NCI-H2171 (cell line): ENCODE data around the gene ARMC12.
"Not testable (repeated sequence)": the region's sequence is repeated elsewhere in the genome, so short reads cannot be mapped to it uniquely, and the experiment has no call there.

Experiments used
- DNase-seq: peaks from one replicate; lab custom pipeline; 2025; lab: John Stamatoyannopoulos, UW

ARMC12 gene

GRCh38 chr6:35736982-35737412 is at the start of gene ARMC12:
Gene ARMC12, plus strand, starts transcription at chr6:35737032. Its CDS starts 77 bp downstream, at chr6:35737109.
- no peak for DNase-seq

GRCh38 chr6:35687658-35688604 is 48.9 kb upstream of the ARMC12 start:
- peak; percentile 43 for DNase-seq

- peak; percentile 88 for DNase-seq
Measured at GRCh38 chr6:35688605-35689322, 48.1 kb upstream of the ARMC12 start, which contains the start of gene FKBP5. Gene FKBP5, minus strand, starts transcription at chr6:35688915. Its CDS starts 46,091 bp downstream, at chr6:35642824.

GRCh38 chr6:35690006-35690405 is 46.8 kb upstream of the ARMC12 start:
- not testable (repeated sequence) for DNase-seq

- DNase-seq, result no peak
Measured at GRCh38 chr6:35690484-35690883, 46.3 kb upstream of the ARMC12 start.

GRCh38 chr6:35691027-35691824 is 45.6 kb upstream of the ARMC12 start:
- DNase-seq, result no peak

GRCh38 chr6:35694462-35694861 is 42.4 kb upstream of the ARMC12 start:
- no peak for DNase-seq

- not testable (repeated sequence) for DNase-seq
Measured at GRCh38 chr6:35698430-35698829, 38.4 kb upstream of the ARMC12 start.

GRCh38 chr6:35698858-35699257 is 38.0 kb upstream of the ARMC12 start:
- DNase-seq, result no peak

GRCh38 chr6:35703554-35703953 is 33.3 kb upstream of the ARMC12 start:
- no peak for DNase-seq

- no peak for DNase-seq
Measured at GRCh38 chr6:35706468-35706867, 30.4 kb upstream of the ARMC12 start.

- DNase-seq, result no peak
Measured at GRCh38 chr6:35707714-35708407, 29.0 kb upstream of the ARMC12 start.

GRCh38 chr6:35708585-35708984 is 28.2 kb upstream of the ARMC12 start:
- no peak for DNase-seq

GRCh38 chr6:35710241-35710847 is 26.5 kb upstream of the ARMC12 start:
- DNase-seq, result no peak

GRCh38 chr6:35711731-35712130 is 25.1 kb upstream of the ARMC12 start:
- DNase-seq, result no peak

GRCh38 chr6:35713006-35713767 is 23.6 kb upstream of the ARMC12 start:
- DNase-seq, result no peak

GRCh38 chr6:35716798-35717197 is 20.0 kb upstream of the ARMC12 start:
- no peak for DNase-seq

- no peak for DNase-seq
Measured at GRCh38 chr6:35717449-35718374, 19.1 kb upstream of the ARMC12 start.

GRCh38 chr6:35718375-35718736 is 18.5 kb upstream of the ARMC12 start:
- DNase-seq, result no peak
